ENCODE measurements around the gene BANP.
"Not testable (repeated sequence)": the region's sequence is repeated elsewhere in the genome, so short reads cannot be mapped to it uniquely, and the experiment has no call there.

BANP gene

GRCh38 chr16:88013766-88014251 lies 62.6 kb downstream of the BANP start:
- H3K4me3 ChIP-seq (ENCODE audit: low read depth, low read length): no peak overlapping the region

DNA sequence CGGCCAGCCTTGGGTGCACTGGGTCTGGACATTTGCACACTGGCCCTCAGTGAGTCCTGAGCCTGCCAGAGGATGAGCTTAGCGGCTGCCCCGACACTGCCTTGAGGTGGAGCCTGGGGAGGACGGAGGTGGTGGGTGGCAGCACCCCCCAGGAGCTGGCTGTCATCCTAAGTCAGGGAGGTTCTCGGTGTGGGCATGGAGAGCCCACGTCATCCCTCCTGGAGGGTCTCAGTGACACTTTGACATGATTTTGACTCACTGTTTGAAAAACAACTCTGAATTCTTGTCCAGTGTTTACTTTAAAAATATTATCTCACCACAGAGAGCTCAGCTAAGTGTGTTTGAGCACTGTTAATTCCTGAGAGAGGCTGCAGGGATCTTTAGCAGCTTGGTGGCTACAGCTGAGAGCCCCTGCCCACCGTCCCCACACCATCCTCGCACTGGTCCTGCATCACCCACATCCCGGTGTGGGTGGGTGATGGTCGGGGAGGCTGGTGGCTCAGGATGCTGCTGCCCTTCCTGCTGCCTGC lies 63.1 kb downstream of the BANP start:
- no peak overlapping the region for H3K4me3 ChIP-seq (ENCODE audit: low read depth, low read length)

DNA sequence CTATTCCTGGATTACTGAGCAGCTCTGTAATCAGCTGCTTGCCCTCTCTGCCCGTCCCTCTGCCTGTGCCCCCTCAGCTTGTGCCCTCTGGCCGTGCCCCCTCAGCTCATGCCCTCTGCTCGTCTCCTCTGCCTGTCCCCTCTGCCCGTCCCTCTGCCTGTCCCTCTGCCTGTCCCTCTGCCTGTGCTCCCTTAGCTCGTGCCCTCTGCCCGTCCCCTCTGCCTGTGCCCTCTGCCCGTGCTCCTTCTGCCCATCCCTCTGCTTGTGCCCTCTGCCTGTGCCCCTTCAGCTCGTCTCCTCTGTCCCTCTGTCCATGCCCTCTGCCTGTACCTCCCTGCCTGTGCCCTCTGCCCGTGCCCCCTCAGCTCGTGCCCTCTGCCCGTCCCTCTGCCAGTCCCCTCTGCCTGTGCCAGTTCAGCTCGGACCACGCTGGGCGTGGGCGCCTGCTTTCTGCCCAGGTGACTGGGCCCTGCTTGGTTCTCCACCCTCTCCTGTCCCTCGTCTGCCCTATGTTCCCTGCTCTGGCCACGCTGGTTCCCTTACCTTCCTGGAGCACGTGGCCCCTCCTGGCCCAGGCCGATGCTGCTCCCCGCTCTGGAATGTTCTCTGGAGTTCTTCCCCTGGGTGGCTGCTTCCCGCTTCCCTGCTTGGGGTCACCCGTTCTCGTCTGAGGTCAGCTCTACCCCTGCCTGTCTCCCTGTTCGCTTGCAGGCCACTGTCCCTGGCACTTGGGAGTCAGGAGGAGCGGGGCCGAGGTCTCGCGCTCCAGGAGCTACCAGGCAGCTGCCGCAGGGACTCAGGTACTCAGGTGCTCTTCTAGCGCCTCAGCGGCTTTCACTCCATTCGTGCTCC lies 63.9 kb downstream of the BANP start:
- H3K4me3 ChIP-seq (ENCODE audit: low read depth, low read length): no peak overlapping the region

DNA sequence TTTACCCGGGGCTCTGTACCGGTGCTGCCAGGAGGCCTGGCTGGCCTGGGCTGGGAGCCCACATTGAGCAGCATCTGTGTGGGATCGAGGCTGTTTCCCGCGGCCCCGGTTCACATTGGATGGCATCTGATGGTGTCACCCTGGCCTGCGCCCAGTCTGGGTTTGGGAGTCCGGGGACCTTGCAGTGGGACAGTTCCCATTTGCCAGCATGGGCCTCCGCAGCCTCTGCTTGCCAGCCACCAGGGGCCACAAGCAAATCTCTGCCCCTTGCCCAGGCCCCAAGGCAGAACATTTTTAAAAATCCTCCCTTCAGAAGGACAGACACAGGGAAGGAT lies 64.5 kb downstream of the BANP start:
- no peak overlapping the region for H3K4me3 ChIP-seq (ENCODE audit: low read depth, low read length)

- H3K4me3 ChIP-seq (ENCODE audit: low read depth, low read length): not testable (repeated sequence)
Observed at GRCh38 chr16:88016386-88016785, 65.2 kb downstream of the BANP start.

- H3K4me3 ChIP-seq (ENCODE audit: low read depth, low read length): no peak overlapping the region
Observed at GRCh38 chr16:88016964-88017363, 65.7 kb downstream of the BANP start.

- H3K4me3 ChIP-seq (ENCODE audit: low read depth, low read length): no peak overlapping the region
Observed at GRCh38 chr16:88017587-88018101, 66.4 kb downstream of the BANP start.

GRCh38 chr16:88018382-88018781 lies 67.1 kb downstream of the BANP start:
- H3K4me3 ChIP-seq (ENCODE audit: low read depth, low read length): not testable (repeated sequence)

DNA sequence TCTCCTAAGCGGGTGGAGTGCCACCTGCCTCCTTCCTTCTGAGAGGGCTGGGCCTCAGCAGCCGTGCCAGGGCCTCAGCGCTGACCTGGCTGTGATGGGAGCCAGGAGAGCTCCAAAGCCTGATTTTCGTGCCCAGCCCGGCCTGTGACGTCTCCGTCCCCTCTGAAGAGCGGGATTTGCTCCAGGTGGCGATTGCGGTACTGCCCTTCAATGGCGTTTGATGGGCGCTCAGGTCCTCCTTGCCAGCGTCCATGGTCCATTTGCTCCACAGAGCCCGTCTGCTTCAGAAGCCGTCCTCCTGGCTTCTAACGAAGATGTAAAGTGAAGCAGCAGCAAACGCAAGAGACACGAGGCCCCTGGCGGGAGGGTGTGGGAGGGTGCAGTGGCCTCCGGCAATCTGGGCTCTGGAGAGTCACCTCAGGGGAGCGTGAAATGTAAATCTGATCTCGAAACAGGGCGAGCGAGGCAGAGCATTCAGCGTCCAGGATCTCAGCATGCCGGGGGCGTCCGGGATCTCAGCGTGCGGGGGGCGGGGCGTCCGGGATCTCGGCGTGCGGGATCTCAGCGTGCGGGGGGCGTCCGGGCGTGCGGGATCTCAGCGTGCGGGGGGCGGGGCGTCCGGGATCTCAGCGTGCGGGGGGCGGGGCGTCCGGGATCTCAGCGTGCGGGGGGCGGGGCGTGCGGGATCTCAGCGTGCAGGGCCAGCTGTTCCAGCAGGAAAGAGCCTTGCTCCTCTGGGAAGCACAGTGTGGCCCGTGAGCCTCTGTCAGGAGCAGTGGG lies 68.0 kb downstream of the BANP start:
- H3K4me3 ChIP-seq (ENCODE audit: low read depth, low read length): not testable (repeated sequence)

DNA sequence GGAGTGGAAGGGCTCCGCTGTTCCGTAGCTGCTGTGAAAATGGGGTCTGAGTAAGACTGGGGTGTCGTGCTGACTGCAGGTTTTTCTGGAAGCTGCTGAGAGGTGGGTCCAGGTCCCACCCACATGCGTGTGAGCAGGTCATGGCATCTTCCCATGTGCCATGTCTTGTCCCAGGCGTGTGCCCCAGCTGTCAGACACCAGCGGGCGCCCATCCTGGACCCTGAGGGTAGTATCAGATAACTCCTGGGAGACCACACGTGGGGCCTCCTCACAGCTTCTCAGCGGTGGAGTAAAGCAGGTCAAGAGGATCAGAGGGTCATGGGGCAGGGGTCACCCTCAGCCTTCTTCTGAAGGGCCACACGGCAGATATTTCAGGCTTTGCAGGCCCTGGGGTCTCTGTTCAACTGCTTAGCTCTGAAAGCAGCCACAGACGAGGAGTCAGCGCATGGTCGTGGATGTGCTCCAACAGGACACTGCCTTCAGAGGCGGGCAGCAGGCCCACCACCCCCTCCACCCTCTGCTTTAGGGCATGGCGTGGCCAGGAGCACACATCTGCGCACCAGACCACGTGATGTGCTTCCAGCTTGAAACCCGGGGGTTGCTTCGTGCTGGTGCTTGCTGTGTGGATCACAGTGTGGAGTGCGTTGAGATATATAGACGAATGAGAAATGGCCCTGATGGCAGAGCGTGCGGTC lies 68.7 kb downstream of the BANP start:
- H3K4me3 ChIP-seq (ENCODE audit: low read depth, low read length): no peak overlapping the region

- H3K4me3 ChIP-seq (ENCODE audit: low read depth, low read length): no peak overlapping the region
Observed at GRCh38 chr16:88020516-88020885, 69.3 kb downstream of the BANP start.

DNA sequence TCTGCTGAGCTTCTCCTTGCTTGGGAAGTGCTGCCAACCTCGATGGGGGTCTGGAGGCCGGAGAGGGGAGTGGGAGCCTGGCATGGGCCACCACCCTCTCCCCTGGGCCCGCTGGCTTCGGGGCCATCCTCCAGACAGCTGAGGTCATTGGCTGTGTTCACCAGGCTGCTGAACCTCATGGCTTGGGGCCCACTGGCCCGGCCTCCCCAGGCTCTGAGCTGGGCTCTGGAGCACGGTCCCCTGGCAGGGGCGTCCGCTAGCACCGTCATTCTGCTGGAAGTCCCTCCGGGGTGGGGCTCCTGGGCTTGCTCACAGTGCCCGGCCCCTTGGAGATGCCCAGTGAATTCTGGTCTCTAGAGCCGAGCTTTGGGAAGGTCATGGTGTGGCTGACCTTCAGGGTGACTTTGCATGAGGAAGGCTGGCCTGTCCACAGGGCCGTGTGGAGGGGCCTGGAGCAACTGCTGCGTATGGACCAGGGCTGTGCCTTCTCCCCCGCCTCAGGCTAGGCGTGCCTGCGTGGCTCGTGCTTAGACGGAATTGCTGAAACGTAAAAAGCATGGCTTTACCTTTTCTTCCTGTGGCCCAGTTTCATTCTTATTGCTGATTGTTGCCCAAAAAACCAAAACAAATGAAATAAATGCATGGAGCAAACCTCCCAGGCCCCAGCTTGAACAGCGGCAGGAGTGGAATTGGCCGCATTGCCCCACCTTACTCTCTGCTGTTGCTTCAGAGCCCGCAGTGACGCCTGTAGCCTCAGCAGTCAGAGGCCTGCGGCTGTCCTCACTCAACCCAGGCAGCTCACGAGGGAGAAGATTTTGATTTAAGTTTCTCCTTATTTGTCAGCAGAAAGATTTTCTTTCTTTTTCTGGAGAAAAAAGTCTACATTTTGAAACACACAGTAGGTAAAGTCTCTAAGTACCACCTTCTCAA lies 70.1 kb downstream of the BANP start:
- not testable (repeated sequence) for H3K4me3 ChIP-seq (ENCODE audit: low read depth, low read length)

DNA sequence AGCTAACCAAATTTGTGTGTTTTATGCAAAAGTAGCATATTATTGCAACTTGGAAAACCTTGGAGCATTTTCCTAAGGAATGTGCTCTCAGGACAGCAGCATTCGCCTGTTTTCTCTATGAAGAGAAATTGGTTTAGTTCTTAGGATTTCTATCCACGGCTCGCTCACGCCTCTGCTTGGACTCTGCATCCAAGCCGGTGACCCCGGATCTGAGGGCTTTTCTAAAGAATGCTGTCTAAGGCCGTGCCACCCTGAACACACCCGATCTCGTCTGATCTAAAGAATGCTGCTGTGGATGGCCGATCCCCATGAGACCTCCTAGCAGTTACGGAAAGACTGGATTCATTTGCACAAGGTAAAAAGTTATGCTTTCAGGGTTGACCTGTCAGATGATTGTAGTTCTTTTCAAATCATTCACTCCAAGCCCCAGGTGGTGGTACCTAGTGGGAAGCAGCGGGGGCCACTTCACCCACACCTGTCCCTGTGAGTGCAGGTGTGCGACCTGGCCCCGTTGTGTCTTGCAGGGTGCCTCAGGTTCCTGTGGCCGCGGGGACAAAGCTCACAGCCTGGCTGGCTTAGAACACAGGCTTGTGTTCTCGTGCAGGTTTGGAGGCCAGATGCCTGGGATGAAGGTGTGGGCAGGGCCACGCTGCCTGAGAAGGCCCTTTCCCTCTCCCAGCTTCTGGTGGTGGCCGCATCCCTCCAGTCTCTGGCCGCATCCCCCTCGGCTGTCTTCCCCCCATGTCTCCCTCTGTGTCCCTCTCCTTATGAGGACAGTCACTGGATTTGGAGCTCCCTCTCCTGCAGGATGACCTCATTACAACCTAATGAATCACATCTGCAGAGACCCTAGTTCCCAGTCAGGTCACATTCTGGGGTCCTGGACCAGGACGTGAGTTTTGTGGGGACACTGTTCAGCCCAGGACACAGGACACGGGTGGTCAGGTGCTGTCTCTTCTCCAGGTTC lies 71.1 kb downstream of the BANP start:
- no peak overlapping the region for H3K4me3 ChIP-seq (ENCODE audit: low read depth, low read length)

- H3K4me3 ChIP-seq (ENCODE audit: low read depth, low read length): no peak overlapping the region
Observed at GRCh38 chr16:88023366-88023765, 72.1 kb downstream of the BANP start.

DNA sequence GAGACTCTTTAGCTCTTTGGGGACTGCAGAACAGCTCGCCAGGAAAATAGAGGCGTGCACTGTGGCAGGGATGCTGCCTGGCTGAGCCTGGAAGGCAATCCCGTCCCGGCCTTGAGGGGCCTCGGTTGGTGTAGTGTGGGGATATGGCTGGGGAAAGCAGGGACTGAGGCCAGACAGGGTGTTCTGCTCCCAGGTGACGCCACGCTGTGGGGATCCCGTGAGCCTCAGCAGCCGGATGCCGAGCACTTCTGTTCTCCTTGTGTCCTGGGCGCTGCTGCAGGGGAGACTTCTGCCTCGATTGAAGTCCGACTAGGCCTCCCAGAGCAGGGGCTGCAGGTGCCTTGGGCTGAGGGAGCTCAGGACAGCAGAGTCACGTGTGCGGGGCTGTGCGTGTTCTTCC lies 72.6 kb downstream of the BANP start:
- H3K4me3 ChIP-seq (ENCODE audit: low read depth, low read length): no peak overlapping the region

GRCh38 chr16:88024491-88025085 lies 73.4 kb downstream of the BANP start:
- not testable (repeated sequence) for H3K4me3 ChIP-seq (ENCODE audit: low read depth, low read length)

GRCh38 chr16:88025086-88025492 lies 73.9 kb downstream of the BANP start:
- not testable (repeated sequence) for H3K4me3 ChIP-seq (ENCODE audit: low read depth, low read length)

DNA sequence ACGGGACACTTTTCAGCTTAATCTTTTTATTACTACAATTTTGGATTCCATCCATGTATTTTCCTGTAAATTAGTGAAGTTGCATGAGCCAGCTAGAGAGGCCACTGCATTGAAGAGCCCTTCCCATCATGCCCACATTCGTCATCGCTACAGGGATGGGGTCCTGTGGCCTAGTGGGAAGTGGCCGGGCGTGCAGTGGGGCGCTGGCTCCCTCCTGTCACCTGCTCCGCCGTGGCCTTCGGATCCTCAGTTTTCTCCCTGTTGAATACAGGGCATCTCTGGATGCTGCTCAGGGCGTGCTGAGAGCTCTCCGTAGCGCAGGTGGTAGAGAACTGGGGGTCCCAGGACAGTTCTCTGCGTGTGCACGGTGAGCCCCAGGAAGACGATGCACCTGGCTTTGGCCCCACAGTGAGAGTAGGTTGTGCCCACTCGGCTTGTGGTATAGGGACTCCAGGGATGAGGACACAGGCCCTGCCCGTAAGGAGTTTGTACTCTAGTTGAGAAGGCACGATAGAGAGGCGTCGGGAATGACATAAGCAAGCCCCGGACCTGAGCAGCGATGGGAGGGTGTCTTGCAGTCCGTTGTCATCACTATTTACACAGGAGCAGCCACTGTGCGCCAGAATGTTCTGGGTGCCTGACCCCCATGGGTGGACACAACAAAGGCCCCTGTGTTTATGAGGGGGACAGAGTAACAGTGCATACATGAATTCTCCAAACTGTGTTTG lies 74.8 kb downstream of the BANP start:
- not testable (repeated sequence) for H3K4me3 ChIP-seq (ENCODE audit: low read depth, low read length)
